GM18502 (cell line): ENCODE results near the gene TEPSIN.

Source experiments
- ATAC-seq: cut with Tn5 transposase; IDR thresholded peaks from one replicate; pipeline ENCODE4 v1.9.1; 2021; ENCODE audit warnings: mild to moderate bottlenecking; ENCODE audit not compliant: unreplicated experiment, poor library complexity

Gene TEPSIN

GRCh38 chr17:81270279-81270678, 31.4 kb upstream of the TEPSIN start:
- ATAC-seq: no peak

- ATAC-seq: no peak
Measured at GRCh38 chr17:81267390-81268067, 28.7 kb upstream of the TEPSIN start.

GRCh38 chr17:81265576-81265975, 26.7 kb upstream of the TEPSIN start:
- no peak for ATAC-seq

- no peak for ATAC-seq
Measured at GRCh38 chr17:81264640-81265039, 25.8 kb upstream of the TEPSIN start.

- ATAC-seq: no peak
Measured at GRCh38 chr17:81263371-81264181, 24.7 kb upstream of the TEPSIN start.

- no peak for ATAC-seq
Measured at GRCh38 chr17:81261582-81262336, 22.9 kb upstream of the TEPSIN start.

GRCh38 chr17:81261096-81261495, 22.2 kb upstream of the TEPSIN start:
- no peak for ATAC-seq

GRCh38 chr17:81260641-81261040, 21.8 kb upstream of the TEPSIN start:
- ATAC-seq: no peak

- no peak for ATAC-seq
Measured at GRCh38 chr17:81260171-81260570, 21.3 kb upstream of the TEPSIN start.

- ATAC-seq: no peak
Measured at GRCh38 chr17:81259058-81259605, 20.3 kb upstream of the TEPSIN start.

- ATAC-seq: no peak
Measured at GRCh38 chr17:81258292-81258691, 19.4 kb upstream of the TEPSIN start.

- no peak for ATAC-seq
Measured at GRCh38 chr17:81257533-81257932, 18.7 kb upstream of the TEPSIN start.

GRCh38 chr17:81256616-81257015, 17.8 kb upstream of the TEPSIN start:
- no peak for ATAC-seq

- ATAC-seq: no peak
Measured at GRCh38 chr17:81254955-81255717, 16.3 kb upstream of the TEPSIN start.

- ATAC-seq: no peak
Measured at GRCh38 chr17:81253358-81254131, 14.7 kb upstream of the TEPSIN start.

GRCh38 chr17:81252987-81253329, 14.1 kb upstream of the TEPSIN start:
- ATAC-seq: no peak

- no peak for ATAC-seq
Measured at GRCh38 chr17:81252326-81252986, 13.6 kb upstream of the TEPSIN start.

- no peak for ATAC-seq
Measured at GRCh38 chr17:81251709-81252301, 12.9 kb upstream of the TEPSIN start.
